Measurements from ENCODE around the gene MIR17HG. TPM values are rescaled to one million over a fixed set of nuclear protein-coding genes. Genes with fewer than 3 reads are reported as not detected.

MIR17HG gene
- total RNA-seq, 1 donor from 2014 or later: 27.0 TPM

- H3K4me3 Mint-ChIP-seq: no peak overlapping the region
- H3K36me3 Mint-ChIP-seq (ENCODE audit: low read depth): no peaks in the 10 kb centered on the region
- no peak overlapping the region for H3K27ac Mint-ChIP-seq
- DNase-seq (no peak), ATAC-seq (ENCODE audit: low read depth) (no peak)
- ChIA-PET POLR2A (no interaction called here), CTCF (no interaction called here)
- intact Hi-C loops (cut with micrococcal nuclease): no loop called here
- no peaks in the 10 kb centered on the region for H3K9me3 Mint-ChIP-seq
- peaks cover 16% of the 10 kb centered on the region for H3K4me1 Mint-ChIP-seq
- H3K27me3 Mint-ChIP-seq: no peaks in the 10 kb centered on the region
- TF ChIP-seq CTCF (IDR thresholded peaks at IDR 0.05): no peak
These were observed 25.4 kb downstream of the MIR17HG start for GRCh38 chr13:91372911-91373310.

- ATAC-seq (ENCODE audit: low read depth) (peak; percentile 83), DNase-seq (no peak)
- H3K27ac Mint-ChIP-seq: no peak overlapping the region
- intact Hi-C loops (cut with micrococcal nuclease): loop anchor here (1.0 to 5.0 kb wide), 4 partner anchors 31 to 347 kb away; no protein-coding TSS in a partner anchor
- CTCF ChIA-PET: interaction anchor here (2.2 to 2.7 kb wide), 2 partner anchors 31 to 62 kb away, joined by 5 to 11 read pairs; no protein-coding TSS in a partner anchor
- H3K4me1 Mint-ChIP-seq: peaks cover 5% of the 10 kb centered on the region
- TF ChIP-seq CTCF (IDR thresholded peaks at IDR 0.05): peak; percentile 41
- H3K9me3 Mint-ChIP-seq: peaks cover 2% of the 10 kb centered on the region
- POLR2A ChIA-PET: no interaction called here
- no peak overlapping the region for H3K4me3 Mint-ChIP-seq
- H3K36me3 Mint-ChIP-seq (ENCODE audit: low read depth): no peaks in the 10 kb centered on the region
- H3K27me3 Mint-ChIP-seq: no peaks in the 10 kb centered on the region
These were observed 27.7 kb downstream of the MIR17HG start for GRCh38 chr13:91375116-91375729.

GRCh38 chr13:91381371-91381770 is 33.9 kb downstream of the MIR17HG start:
- no peaks in the 10 kb centered on the region for H3K36me3 Mint-ChIP-seq (ENCODE audit: low read depth)
- CTCF ChIA-PET: interaction anchor here (0.7 to 1.1 kb wide), 4 partner anchors 26 to 343 kb away, joined by 3 read pairs; no protein-coding TSS in a partner anchor
- no peaks in the 10 kb centered on the region for H3K4me1 Mint-ChIP-seq
- ATAC-seq (ENCODE audit: low read depth) (no peak), DNase-seq (no peak)
- POLR2A ChIA-PET: no interaction called here
- no peak for TF ChIP-seq CTCF (IDR thresholded peaks at IDR 0.05)
- peaks cover 5% of the 10 kb centered on the region for H3K27me3 Mint-ChIP-seq
- intact Hi-C loops (cut with micrococcal nuclease): loop anchor here (1.0 kb wide), 1 partner anchor 341 kb away; no protein-coding TSS in a partner anchor
- peaks cover 2% of the 10 kb centered on the region for H3K9me3 Mint-ChIP-seq
- H3K4me3 Mint-ChIP-seq: no peak overlapping the region
- H3K27ac Mint-ChIP-seq: no peak overlapping the region

- Mint-ChIP-seq H3K27me3 (peaks cover 17% of the 10 kb centered on the region), H3K27ac (no peak overlapping the region), H3K9me3 (peaks cover 2% of the 10 kb centered on the region), H3K4me1 (no peaks in the 10 kb centered on the region), H3K4me3 (no peak overlapping the region), H3K36me3 (ENCODE audit: low read depth) (no peaks in the 10 kb centered on the region)
- DNase-seq (no peak), ATAC-seq (ENCODE audit: low read depth) (no peak)
- POLR2A ChIA-PET: no interaction called here
- CTCF ChIA-PET: no interaction called here
- intact Hi-C loops (cut with micrococcal nuclease): no loop called here
- TF ChIP-seq CTCF (IDR thresholded peaks at IDR 0.05): no peak
These were observed 36.3 kb downstream of the MIR17HG start for GRCh38 chr13:91383836-91384235.

GRCh38 chr13:91384896-91385295 is 37.4 kb downstream of the MIR17HG start:
- CTCF ChIA-PET: no interaction called here
- POLR2A ChIA-PET: no interaction called here
- no peak for TF ChIP-seq CTCF (IDR thresholded peaks at IDR 0.05)
- Mint-ChIP-seq H3K4me1 (no peaks in the 10 kb centered on the region), H3K27ac (no peak overlapping the region), H3K36me3 (ENCODE audit: low read depth) (no peaks in the 10 kb centered on the region), H3K4me3 (no peak overlapping the region), H3K27me3 (peaks cover 24% of the 10 kb centered on the region), H3K9me3 (no peaks in the 10 kb centered on the region)
- DNase-seq (no peak), ATAC-seq (ENCODE audit: low read depth) (no peak)
- intact Hi-C loops (cut with micrococcal nuclease): no loop called here
